HG03460 (cell line): ENCODE data around the gene CD200R1L.

Experiments
- ATAC-seq: cut with Tn5 transposase; IDR thresholded peaks from one replicate; pipeline ENCODE4 v1.9.1; 2021; ENCODE audit not compliant: unreplicated experiment

The CD200R1L gene

DNA sequence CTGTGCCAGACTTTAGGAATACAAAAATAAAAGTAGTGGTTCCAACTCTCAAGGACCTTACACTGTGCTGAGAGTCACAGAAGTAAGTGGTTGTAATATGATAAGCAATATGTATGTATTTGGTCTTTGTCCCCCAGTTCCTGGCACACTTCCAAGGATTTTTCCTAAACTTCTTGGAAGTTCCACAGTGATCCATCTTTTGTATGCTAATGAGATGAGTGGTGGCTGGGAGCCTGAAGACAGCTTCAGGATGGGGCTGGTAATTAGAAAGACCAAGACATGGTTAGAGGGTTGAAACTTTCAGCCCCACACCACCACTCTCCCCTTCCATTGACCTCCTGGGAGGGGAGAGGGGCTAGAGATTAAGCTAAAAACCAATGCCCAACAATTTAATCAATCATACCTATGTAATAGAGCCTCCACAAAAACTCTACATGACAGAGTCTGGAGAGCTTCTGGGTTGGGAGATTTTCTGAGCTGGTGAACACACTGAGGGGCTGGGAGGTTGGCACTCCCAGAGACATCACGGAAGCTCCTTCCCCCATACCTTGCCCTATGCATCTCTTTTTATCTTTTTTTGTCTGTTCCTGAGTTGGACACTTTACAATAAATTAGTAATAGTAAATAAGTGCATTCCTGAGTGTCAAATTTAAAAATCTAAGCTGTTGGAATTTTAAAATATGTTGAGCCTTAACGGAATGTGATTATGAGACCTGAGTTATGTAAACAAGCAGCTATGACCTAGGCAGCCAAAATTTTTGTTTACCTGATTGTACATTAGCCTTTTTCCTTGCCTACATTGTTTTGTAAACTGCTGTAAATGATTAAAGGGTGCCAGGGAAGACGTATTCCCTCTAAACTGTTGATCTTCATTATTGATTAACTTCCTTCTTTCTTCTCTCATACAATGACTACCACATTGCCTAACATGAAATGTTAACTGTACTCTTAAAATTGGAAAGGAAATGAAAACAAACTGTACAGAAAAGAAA lies 24.3 kb downstream of the CD200R1L start:
- ATAC-seq, result no peak

DNA sequence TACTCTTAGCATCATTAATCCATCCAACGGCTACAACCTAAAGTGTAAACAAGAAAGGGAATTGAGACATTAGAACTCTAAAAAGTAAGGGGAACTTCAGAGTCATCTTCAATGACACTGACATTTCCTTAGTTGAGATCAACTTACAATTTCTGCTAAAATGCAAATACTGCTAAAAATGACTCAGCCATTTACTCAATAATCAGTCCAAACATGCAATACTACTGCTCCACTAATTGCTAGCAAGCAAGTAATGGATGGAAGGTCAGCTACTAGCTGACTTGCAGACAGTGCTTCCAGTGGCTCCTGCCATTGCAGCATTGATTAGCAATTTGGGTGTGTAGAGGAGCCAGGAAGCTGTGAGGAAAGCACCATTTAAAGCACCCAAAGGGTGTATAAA lies 28.4 kb downstream of the CD200R1L start:
- no peak for ATAC-seq

DNA sequence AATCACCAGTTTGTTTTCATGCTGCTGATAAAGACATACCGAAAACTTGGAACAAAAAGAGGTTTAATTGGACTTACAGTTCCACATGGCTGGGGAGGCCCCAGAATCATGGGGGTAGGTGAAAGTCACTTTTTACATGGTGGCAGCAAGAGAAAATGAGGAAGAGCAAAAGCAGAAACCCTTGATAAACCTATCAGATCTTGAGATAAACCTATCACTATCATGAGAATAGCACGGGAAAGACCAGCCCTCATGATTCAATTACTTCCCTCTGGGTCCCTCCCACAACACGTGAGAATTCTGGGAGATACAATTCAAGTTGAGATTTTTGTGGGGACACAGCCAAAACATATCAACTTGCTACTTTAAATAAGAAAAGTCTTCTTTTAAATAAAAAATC lies 28.9 kb downstream of the CD200R1L start:
- no peak for ATAC-seq

DNA sequence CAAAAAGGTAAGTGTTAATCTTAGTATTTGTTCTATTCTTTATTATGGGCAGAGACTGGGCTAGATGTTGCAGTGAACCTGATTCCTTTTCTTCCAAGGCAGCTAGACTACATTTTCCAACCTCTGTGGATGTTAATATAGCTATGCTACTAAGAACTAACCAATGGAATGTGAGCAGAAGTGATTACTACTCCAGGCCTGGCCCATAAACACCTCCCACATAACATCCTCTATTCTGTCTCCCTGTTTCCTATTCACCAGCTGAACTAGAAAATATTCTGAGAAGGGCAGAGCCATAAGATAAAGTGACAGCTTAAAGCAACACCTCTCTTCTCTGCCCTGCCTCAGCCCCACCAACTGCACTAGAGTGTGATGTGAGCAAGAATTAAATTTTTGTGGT lies 29.4 kb downstream of the CD200R1L start:
- ATAC-seq, result no peak

DNA sequence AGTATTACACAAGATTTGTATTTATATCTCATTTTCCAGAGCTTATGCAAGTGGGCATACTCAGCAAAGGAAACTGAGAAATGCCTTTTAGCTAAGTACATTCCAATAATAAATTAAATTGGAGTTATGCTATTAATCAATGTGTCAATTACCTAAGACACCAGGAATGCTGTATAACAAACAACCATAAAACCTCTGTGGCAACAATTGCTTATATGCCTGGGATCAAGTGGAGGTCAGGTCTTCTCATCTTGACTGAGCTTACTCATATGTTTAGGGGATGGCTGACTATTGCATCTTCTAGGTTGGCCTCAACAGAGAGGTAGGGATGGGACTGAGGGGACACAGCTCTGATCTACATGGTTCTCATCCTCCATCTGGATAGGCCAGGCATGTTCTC lies 30.7 kb downstream of the CD200R1L start:
- no peak for ATAC-seq

DNA sequence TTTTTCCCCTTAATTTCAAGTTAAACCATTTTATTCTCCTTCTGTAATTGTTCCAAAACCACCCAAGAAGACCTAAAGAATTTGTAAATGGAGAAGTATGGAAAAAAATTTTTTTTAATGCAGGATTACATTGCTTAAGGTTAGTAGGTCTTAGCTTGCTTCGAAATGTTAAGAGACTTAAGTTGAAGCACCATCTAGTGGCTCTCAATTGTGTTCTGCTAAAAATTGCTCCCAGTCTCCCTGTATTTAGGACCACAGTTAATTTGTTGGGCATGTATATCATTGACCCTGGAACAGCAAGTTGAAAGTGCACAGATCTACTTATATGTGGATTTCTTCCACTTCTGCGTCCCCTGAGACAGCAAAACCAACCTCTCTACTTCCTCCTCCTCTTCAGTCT lies 32.4 kb downstream of the CD200R1L start:
- ATAC-seq, result no peak

DNA sequence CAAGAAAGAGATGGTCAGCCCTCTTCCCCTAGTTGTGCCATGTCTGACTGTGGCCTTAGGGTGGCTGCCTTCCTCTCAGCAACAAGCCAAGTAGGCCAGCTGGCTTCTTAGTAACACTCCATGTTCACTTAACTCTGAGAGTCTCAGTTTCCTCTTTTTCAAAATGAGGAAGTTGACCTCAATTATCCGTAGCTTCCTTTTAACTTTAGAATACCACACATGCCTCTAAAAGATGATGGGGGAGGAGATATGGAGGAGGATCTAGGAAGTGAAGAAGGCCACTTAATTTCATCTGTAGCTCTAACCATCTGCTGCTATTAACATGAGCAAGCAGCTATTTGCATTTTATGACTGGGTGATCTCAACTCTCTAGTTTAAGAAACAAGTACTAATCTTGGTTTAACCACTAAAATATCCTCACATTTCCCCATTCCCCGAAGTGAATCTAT lies 32.9 kb downstream of the CD200R1L start:
- ATAC-seq, result peak; percentile 73

DNA sequence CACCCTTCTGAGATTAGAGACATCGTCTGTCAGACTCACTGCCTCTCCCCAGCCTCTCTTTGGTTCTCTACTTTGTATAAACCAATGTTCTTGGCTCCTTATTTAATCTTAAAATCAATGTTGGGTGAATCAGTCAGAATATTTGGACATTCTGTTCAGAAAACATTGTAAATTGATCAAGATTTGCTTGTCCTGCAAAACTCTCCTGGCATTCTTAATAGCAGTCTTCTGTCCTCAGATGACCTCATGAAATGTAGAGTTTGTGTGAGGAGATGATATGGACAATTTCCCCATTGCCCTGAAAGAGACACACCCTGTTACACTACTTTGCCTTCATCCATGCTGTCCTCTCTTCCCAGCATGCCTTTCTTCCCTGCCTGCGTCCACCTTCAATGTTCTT lies 33.6 kb downstream of the CD200R1L start:
- ATAC-seq, result no peak

DNA sequence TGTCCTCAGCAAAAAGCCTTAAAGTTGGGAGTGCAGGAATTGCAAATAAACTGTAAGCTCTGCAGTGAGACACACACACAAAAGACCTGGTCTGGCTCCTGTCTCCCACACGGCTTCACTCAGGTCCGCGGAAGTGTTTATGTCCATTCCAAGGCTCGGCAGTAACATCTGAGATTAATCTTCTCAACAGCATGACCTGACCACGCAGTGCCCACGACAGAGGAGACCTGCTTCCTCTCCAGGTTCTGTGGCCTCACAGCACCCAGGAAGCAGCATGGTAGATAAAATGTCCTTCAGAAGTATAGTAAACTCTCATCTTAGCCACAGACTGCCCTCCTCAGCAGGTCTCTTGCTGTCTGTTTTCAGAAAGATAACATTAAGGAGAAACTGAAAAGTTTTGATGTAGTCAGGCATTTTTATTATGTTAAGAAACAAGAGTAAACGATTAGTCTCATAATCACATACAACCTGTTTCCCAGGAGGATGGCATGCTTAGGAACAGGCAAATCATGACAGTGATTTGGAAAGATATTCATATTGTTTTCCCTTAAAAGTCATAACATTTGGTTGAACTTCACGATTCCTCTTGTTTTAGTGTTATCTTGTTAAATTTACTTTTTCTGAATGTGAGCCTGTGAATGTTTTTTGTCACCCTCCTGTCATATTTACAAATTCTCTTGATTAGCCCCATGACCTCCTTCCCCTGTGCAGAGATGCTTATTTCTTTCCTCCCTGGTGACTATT lies 34.6 kb downstream of the CD200R1L start:
- ATAC-seq, result no peak

DNA sequence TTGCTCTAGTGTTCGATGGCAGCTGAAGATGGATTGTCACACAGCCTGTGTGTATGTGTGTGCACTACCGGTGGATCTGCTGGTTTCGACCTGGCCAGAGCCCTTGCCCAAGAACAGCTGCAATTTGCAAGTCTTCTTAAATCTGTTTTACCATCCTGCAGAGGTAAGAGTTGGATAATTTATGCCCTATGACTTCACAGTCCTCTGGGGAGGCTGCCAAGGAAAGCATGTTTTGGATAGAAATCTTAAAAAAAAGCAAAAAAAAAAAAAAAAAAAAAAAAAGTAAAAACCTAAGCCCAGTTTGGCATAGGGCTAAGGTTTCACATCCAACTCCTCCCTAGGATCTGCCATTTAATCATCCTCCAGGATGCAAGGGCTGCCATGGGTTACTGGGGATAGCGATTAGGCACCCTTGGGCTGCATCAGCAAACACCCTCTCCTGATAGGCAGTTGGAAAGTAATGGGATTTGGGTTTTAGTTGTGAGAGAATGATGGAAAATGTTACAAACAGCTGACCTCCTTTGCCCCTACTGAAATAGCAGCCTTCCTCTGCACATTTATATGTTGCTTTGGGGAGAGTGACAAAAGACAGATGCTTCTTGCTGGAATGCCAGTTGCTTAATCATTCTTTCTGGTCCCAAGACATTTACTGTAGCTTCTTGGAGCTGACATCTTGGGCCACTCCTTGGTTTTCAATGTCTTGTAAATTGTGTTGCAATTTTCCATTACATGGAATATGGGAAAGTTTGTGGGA lies 35.4 kb downstream of the CD200R1L start:
- ATAC-seq, result no peak

DNA sequence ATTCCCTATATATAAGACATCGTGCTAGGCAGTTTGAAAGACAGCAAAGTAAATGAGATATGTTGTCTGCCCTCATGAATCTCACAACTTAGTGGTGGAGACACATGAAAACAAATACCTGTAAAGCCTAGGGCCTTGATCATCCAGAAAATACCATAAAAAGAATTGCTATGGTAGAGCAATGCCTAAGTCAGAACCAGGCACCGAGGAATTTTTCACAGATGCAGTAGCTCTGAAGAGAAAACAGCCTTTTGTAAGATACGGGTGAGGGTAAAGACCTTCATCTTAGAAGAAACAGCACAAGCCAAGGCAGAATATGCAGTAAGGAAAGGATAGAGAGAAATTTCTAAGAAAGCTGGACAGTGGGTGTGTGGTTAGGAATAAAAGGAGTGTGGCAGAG lies 36.1 kb downstream of the CD200R1L start:
- no peak for ATAC-seq

DNA sequence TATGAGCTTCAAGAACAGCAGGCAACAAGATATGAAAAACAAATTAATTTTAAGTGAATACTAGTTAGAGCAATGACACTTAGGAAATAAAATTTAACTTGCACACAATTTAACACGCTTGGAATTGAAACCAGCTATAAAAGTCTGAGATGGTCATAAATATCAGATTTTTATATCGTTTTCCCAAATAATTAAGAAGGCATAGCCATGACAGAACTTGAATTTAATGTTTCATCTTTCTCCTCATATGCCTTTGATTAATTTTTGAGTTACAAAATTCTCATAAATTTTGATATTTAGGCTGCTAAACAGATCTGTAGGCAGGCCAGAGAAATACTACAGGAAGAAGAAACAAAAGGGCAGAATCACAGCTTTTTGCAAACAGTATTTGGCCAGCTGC lies 38.5 kb downstream of the CD200R1L start:
- ATAC-seq, result no peak

DNA sequence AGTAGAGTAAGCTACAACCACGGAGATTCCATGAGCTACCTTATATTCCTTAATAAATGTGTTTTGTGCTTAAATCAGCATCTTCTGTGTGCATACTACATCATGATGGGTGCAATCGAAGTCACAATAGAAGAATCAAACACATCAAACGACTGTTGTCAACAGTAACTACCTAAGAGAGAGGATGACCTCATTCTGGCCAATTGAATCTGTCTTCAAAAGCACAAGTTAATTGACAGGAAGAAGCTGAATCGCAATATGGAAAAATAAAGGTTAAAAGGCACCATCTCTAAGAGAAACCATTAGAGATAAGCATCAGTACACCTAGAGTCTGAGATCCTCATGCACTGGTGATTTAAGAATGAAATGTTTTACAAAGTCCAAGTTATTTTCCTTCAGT lies 39.0 kb downstream of the CD200R1L start:
- no peak for ATAC-seq

DNA sequence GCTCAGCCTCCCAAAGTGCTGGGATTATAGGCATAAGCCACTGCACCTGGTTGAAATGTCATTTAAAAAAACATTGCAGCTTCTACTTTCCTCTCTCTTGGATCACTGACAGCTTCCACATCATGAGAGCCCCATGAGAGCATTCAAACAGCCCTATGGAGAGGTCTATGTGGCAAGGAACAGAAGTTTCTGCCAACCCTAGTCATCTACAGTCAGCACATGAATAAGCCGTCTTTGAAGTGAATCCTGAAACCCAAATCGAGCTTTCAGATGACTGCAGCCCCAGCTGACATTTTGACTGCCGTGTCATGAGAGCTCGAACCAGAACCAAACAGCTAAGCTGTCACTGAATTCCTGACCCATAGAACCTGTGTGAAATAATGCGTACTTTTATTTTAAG lies 39.8 kb downstream of the CD200R1L start:
- ATAC-seq, result no peak

DNA sequence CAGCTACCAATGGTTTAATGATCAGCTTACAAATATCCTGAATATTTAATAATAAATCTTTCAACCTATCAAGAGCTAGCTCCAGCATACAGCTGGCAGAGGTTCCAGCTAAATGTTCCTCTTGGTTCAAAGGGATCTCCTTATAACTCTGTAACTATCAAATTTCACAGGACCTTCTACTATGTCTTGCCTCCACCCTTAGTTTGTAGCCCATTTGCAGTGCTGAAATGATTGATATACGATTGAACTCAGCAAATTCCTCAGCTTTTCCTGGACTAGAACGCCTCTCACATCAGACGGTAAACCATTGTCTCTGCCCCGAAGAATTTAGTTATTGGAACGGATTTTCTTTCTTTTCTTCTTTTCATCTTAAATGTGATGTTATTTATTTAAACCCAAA lies 41.5 kb downstream of the CD200R1L start:
- no peak for ATAC-seq

DNA sequence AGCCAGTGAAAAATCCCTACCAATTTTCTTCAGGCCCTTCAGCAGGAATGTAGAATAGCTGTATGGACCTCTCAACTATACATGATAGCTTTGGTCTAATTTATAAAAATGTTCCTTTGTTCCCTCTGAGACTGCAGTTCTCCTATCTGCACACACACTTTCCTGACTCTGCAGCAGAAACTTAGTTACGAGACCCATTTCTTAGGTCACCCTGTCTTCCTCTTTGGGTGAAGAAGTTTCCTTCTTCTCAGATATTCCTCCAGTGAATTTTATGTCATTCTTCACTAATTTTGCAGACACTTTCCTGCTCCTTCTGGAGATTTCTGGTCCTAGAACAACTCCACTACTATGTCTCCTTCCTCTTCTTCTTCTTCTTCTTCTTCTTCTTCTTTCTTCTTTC lies 42.6 kb downstream of the CD200R1L start:
- no peak for ATAC-seq

DNA sequence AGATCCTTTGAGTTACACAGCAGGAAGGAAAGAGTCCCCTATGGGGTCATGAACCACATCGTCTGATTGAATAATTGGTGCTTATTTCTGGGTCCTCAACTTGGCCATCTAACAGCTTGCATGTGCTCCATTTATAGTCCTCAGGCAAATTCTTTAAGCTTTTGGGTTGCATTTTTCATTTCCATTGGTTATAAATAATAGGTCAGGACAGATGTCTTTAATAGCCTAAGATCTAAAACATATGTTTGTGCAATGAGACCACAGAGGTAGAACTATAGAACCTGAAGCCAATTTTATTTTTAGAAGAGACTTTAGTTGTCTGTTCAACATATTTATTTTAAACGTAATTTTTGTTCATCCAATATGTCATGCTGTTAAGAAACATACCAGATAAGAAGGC lies 43.2 kb downstream of the CD200R1L start:
- ATAC-seq, result no peak

DNA sequence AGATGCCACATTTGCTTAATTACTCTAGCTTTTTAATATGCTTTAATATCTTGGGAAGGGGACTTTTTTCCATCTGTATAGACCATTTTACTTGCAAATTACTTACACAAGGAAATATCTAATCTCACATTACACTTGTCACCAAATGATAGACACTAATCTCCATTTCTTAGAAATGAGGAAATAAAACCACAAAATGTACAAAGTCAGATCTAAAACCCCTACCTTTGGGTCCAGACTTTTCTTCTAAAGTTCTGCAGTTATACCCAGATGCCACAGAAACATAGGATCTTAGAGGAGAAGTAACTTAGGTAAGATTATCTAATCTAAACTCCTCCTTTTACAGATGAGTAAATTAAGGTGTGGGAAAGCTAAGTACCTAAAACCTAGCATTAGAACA lies 44.3 kb downstream of the CD200R1L start:
- no peak for ATAC-seq

DNA sequence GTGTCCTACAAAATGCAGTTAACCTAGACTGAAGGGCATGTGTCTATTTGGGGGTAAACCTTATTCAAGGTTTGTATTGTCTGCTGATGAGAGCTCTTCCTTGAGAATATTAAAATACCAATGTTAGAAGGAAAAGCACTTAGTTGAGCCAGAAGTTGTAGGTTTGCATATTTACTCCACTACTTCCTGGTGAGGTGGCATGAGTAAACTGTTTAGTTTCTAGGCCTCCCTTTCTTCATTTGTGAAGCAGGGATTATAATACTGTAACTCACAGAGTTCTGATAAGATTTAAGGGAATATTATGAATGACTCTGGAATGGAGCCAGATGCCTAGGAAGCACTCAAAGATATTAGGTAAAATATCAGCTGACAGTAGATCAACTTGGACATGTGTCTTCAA lies 46.7 kb downstream of the CD200R1L start:
- no peak for ATAC-seq

DNA sequence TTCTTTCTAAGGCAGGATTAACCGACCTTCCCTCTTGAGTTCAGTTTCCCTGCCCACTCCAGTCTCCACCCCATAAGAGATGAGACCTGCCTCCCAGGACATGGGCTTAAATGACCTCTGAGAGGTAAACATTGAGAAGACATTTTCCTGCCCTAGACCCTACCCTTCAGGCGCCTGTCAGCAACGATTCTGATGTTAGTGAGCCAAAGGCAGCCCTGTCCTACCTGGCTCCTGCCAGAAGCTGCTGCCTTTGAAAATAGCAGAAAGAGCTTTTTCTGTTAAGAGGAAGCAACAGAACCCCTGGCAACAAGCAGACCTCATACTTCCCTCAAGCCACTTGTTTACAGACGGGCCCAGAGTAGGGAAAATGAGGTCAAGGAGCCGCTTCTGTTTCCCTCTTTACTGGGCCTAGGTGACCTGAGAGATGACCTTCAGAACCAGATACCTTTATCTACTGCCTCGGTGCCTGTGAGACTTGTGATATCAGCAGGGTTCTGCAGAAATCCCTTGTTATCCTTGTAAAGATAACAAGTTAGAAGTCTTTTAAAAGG lies 52.0 kb downstream of the CD200R1L start:
- ATAC-seq, result no peak
